IMR-90 (cell line): ENCODE data around the gene SLC6A9. TPM values are rescaled to one million over a fixed set of nuclear protein-coding genes. Genes with fewer than 3 reads are reported as not detected.
A peak's percentile ranks its signal among the peaks of the same experiment; 100 is the strongest.

Experiments
- ATAC-seq: fragments of 200-7000 bp; cut with Tn5 transposase; 2 replicates; pipeline ENCODE4 v1.9.1; 2020; ENCODE audit warnings: low read depth, mild to moderate bottlenecking, moderate library complexity
- BruUV-seq: library from RNA; stranded (reverse); fragments of 400-500 nt; replicated peaks from 2 replicates; lab custom pipeline; 2021; lab: Mats Ljungman, UMichigan
- CTCF ChIA-PET: fragments of 300-600 bp; formaldehyde crosslinking; extraction: SDS; loops from one replicate; lab custom pipeline; 2021; ENCODE audit warnings: antibody characterized with exemption; lab: Yijun Ruan, JAX
- POLR2A ChIA-PET: fragments of 300-600 bp; sonication (Branson Sonifier 250); formaldehyde crosslinking; loops from one replicate; lab custom pipeline; 2022; ENCODE audit warnings: antibody characterized with exemption; ENCODE audit not compliant: unreplicated experiment; lab: Charles Lee
- DNase-seq: peaks from one replicate; pipeline ENCODE4 v3.0.0; 2013
- H2AFZ ChIP-seq: replicated peaks from 2 replicates; pipeline ENCODE3; 2013; ENCODE audit warnings: low read length, mild to moderate bottlenecking; ENCODE audit not compliant: poor library complexity
- H2AK5ac ChIP-seq: 2 replicates; pipeline ENCODE4 v1.6.1; 2013; ENCODE audit warnings: low read depth, low read length, inconsistent platforms
- H2AK9ac ChIP-seq: replicated peaks from 2 replicates; pipeline ENCODE3; 2013; ENCODE audit warnings: mild to moderate bottlenecking, low read depth, low read length, moderate library complexity; ENCODE audit not compliant: poor library complexity
- H2BK120ac ChIP-seq: 2 replicates; pipeline ENCODE4 v1.6.1; 2013; ENCODE audit warnings: low read depth, low read length, inconsistent platforms
- H2BK15ac ChIP-seq: 3 replicates; pipeline ENCODE4 v1.6.1; 2013; ENCODE audit warnings: low read depth, low read length, inconsistent platforms
- H2BK20ac ChIP-seq: 2 replicates; pipeline ENCODE4 v1.6.1; 2013; ENCODE audit warnings: low read depth, mild to moderate bottlenecking, inconsistent platforms, low read length, moderate library complexity
- H2BK5ac ChIP-seq: 2 replicates; pipeline ENCODE4 v1.6.1; 2013; ENCODE audit warnings: mild to moderate bottlenecking, low read depth, low read length, inconsistent platforms; ENCODE audit not compliant: poor library complexity, severe bottlenecking
- H3K14ac ChIP-seq: replicated peaks from 2 replicates; pipeline ENCODE4 v1.6.1; 2013; ENCODE audit warnings: low read depth, low read length, inconsistent platforms
- H3K18ac ChIP-seq: 2 replicates; pipeline ENCODE4 v1.6.1; 2013; ENCODE audit warnings: low read depth, low read length, control low read depth
- H3K23ac ChIP-seq: 2 replicates; pipeline ENCODE4 v1.6.1; 2013; ENCODE audit warnings: low read depth, low read length, inconsistent platforms
- H3K27ac ChIP-seq: 2 replicates; pipeline ENCODE4 v1.5.1; 2013; ENCODE audit warnings: mild to moderate bottlenecking, control low read depth, low read length; ENCODE audit not compliant: insufficient read depth
- H3K27me3 ChIP-seq: 2 replicates; pipeline ENCODE4 v1.6.1; 2013; ENCODE audit warnings: low read length; ENCODE audit not compliant: control insufficient read depth, insufficient read depth
- H3K36me3 ChIP-seq: 2 replicates; pipeline ENCODE4 v1.6.1; 2013; ENCODE audit warnings: low read length, mixed read lengths; ENCODE audit not compliant: control insufficient read depth, insufficient read depth
- H3K4ac ChIP-seq: 2 replicates; pipeline ENCODE4 v1.6.1; 2013; ENCODE audit warnings: low read depth, low read length, inconsistent platforms
- H3K4me1 ChIP-seq: 2 replicates; pipeline ENCODE4 v1.6.1; 2013; ENCODE audit warnings: low read length, mixed read lengths; ENCODE audit not compliant: control insufficient read depth, insufficient read depth
- H3K4me2 ChIP-seq: 2 replicates; pipeline ENCODE4 v1.6.1; 2013; ENCODE audit warnings: low read depth, mild to moderate bottlenecking, control low read depth, low read length, moderate library complexity
- H3K4me3 ChIP-seq: 2 replicates; pipeline ENCODE4 v1.5.1; 2013; ENCODE audit warnings: low read depth, mild to moderate bottlenecking, control low read depth, low read length, moderate library complexity; ENCODE audit not compliant: insufficient read depth
- H3K56ac ChIP-seq: 2 replicates; pipeline ENCODE4 v1.6.1; 2013; ENCODE audit warnings: low read length, inconsistent platforms; ENCODE audit not compliant: insufficient read depth; ENCODE audit errors: extremely low read depth
- H3K79me1 ChIP-seq, 2 experiments: 2 replicates each; pipeline ENCODE4 v1.6.1; 2013; ENCODE audit warnings: low read length in 2 of 2, inconsistent platforms in 1 of 2, low read depth in 1 of 2
- H3K9ac ChIP-seq: 2 replicates; pipeline ENCODE4 v1.6.1; 2013; ENCODE audit warnings: low read depth, low read length, control low read depth
- H3K9me1 ChIP-seq: 2 replicates; pipeline ENCODE4 v1.6.1; 2013; ENCODE audit warnings: low read length, inconsistent platforms; ENCODE audit not compliant: insufficient read depth
- H3K9me3 ChIP-seq: 2 replicates; pipeline ENCODE4 v1.6.1; 2013; ENCODE audit warnings: low read length; ENCODE audit not compliant: control insufficient read depth, insufficient read depth
- H4K20me1 ChIP-seq: 2 replicates; pipeline ENCODE4 v1.6.1; 2013; ENCODE audit warnings: low read length, inconsistent platforms; ENCODE audit not compliant: insufficient read depth
- H4K5ac ChIP-seq: 2 replicates; pipeline ENCODE4 v1.6.1; 2013; ENCODE audit warnings: mild to moderate bottlenecking, low read depth, low read length, control low read depth
- H4K8ac ChIP-seq, 2 experiments: 2 replicates each; pipeline ENCODE4 v1.6.1; 2013; ENCODE audit warnings: low read depth in 2 of 2, low read length in 2 of 2, control low read depth in 1 of 2, inconsistent platforms in 1 of 2
- H4K91ac ChIP-seq: 2 replicates; pipeline ENCODE4 v1.6.1; 2013; ENCODE audit warnings: low read depth, low read length, inconsistent platforms; ENCODE audit not compliant: insufficient read depth
- MAFK ChIP-seq: IDR thresholded peaks from 2 replicates; pipeline ENCODE4 v1.6.1; 2012; ENCODE audit warnings: low read depth, low read length, improper control_type of control experiment
- MAZ ChIP-seq: IDR thresholded peaks from 2 replicates; pipeline ENCODE4 v1.6.1; 2012; ENCODE audit warnings: low read depth, mild to moderate bottlenecking, low read length, improper control_type of control experiment, moderate library complexity, borderline replicate concordance
- MXI1 ChIP-seq: IDR thresholded peaks from 2 replicates; pipeline ENCODE4 v1.6.1; 2012; ENCODE audit warnings: low read depth, mild to moderate bottlenecking, low read length, moderate library complexity, borderline replicate concordance
- NFE2L2 ChIP-seq: fragments of 150-350 bp; IDR thresholded peaks from 2 replicates; pipeline ENCODE4 v1.6.1; 2016; ENCODE audit warnings: low read depth, mild to moderate bottlenecking, low read length
- WGBS, 2 experiments: methylation state at CpG; one replicate each; pipeline versions ENCODE4 v1.1.5 to v1.1.7; 2013; ENCODE audit warnings: missing lambda C conversion rate in 2 of 2; ENCODE audit not compliant: insufficient read length in 1 of 2; ENCODE audit errors: extremely low coverage in 2 of 2; 5-methylcytosine and 5-hydroxymethylcytosine counted together
- dilution Hi-C: fragments of 300-500 bp; cut with HindIII; formaldehyde crosslinking; loops from one replicate; pipeline ENCODE4 v1.14.3; 2018; ENCODE audit warnings: low sequenced_read_pairs; ENCODE audit not compliant: unreplicated experiment
- in situ Hi-C: fragments of 300-500 bp; cut with MboI; formaldehyde crosslinking; loops from 3 replicates; pipeline ENCODE4 v1.14.3; 2019; ENCODE audit warnings: low sequenced_read_pairs, inconsistent platforms, mixed read lengths
- intact Hi-C: fragments of 100-400 bp; cut with micrococcal nuclease; formaldehyde crosslinking; loops from 2 replicates; pipeline ENCODE4 v1.10.0; 2022
- polyA plus RNA-seq, 3 experiments: library from polyadenylated mRNA; depleted of rRNA; stranded (reverse); fragments of >200 nt; gene quantifications; 2 replicates each; pipeline ENCODE4 v1.2.3, GENCODE V29; 2012; ENCODE audit warnings: low replicate concordance in 1 of 3
- total RNA-seq: library from RNA; depleted of rRNA; stranded (reverse); fragments of >200 nt; gene quantifications from 2 replicates; pipeline ENCODE4 v1.2.3, GENCODE V29; 2012

The SLC6A9 gene
- total and polyA plus RNA-seq, 2 of the 4 experiments (the other 2 are of a cell fraction): 2.0 to 6.6 TPM

DNA sequence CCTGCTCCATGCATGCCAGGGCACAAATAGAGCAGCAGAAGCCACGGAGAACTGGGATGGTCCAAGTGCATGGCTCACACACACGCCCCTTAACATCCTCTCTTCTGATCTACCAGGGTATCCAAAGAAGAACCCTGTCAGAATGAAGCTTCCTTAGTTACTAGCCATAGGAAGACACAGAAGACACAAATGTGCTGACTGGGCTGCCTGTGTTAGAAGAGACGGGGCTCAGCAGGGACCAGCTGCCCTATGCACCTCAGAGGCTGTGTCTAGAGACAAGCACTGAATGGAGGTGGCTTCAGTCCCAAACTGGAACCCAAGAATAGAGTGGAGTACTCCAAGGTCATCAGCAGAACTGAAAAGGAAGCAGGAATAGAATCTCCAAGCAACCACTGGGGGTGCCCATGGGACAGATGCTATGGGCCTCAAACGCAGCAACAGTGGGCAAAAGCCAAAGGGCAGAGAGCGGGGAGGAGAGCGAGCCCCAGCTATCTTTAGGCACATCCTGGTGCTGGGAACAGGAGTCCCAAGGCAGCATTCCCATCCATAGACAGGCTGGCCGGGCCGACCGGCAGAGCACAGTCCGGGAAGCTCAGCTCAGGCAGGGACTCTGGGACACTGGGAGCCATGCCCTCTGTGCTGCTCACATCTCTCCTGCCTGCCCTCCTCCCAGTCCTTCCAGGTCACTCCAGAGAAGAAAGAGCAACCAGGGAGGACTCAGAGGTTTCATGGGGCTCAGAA lies 9.5 kb downstream of the SLC6A9 start:
- H2AK5ac ChIP-seq: no peak overlapping the region
- no peaks in the 10 kb centered on the region for H3K9me3 ChIP-seq
- no peaks in the 10 kb centered on the region; the same call in 1 of the 2 replicates for H4K20me1 ChIP-seq
- H3K14ac ChIP-seq: no peak overlapping the region
- H3K79me1 ChIP-seq: peaks cover 0 to 3% of the 10 kb centered on the region in 2 experiments; a peak in 1 of 4 replicates
- H3K18ac ChIP-seq: no peak overlapping the region
- H4K91ac ChIP-seq: no peak overlapping the region
- no peak overlapping the region for H3K56ac ChIP-seq
- H3K27ac ChIP-seq: no peak overlapping the region
- H3K36me3 ChIP-seq: peaks cover 26% of the 10 kb centered on the region; the same call in 1 of the 2 replicates
- no peak overlapping the region for H2BK20ac ChIP-seq
- no peak overlapping the region for H3K23ac ChIP-seq
- H3K4me3 ChIP-seq: no peak overlapping the region
- H3K4me2 ChIP-seq: no peak overlapping the region
- ATAC-seq (no peak; the same call in 1 of the 2 replicates), DNase-seq (no peak)
- no peaks in the 10 kb centered on the region for H3K27me3 ChIP-seq
- dilution Hi-C loops: no loop called here
- ChIA-PET CTCF (interaction anchor here (1.0 to 1.7 kb wide), 2 partner anchors 16 to 28 kb away, joined by 3 to 6 read pairs; no protein-coding TSS in a partner anchor), POLR2A (no interaction called here)
- peaks cover 10% of the 10 kb centered on the region; the same call in 1 of the 2 replicates for H3K9me1 ChIP-seq
- H3K4ac ChIP-seq: no peak overlapping the region
- no peak overlapping the region for H2BK120ac ChIP-seq
- 100% methylated on average over 1 of the region's 10 CpGs; no CpG with 5 or more reads in 1 of the 2 experiments for WGBS, 2 experiments
- peaks cover 4% of the 10 kb centered on the region for H3K4me1 ChIP-seq
- H2AK9ac ChIP-seq: no peak overlapping the region
- no peak overlapping the region for H2BK5ac ChIP-seq
- no peak overlapping the region for H3K9ac ChIP-seq
- TF ChIP-seq MAZ (no peak), MAFK (peak; percentile 34), MXI1 (no peak), NFE2L2 (no peak)
- BruUV-seq: no TSS peak
- H4K8ac ChIP-seq: no peak overlapping the region
- H4K5ac ChIP-seq: no peak overlapping the region
- in situ Hi-C loops: no loop called here
- intact Hi-C loops: no loop called here
- H2BK15ac ChIP-seq: no peak overlapping the region
- no peak overlapping the region for H2AFZ ChIP-seq
